Measurements from ENCODE around the gene ZNF789. TPM values are rescaled to one million over a fixed set of nuclear protein-coding genes. Genes with fewer than 3 reads are reported as not detected.

ZNF789 gene
- total RNA-seq, 1 experiment from 2014 or later, result 15.1 TPM

DNA sequence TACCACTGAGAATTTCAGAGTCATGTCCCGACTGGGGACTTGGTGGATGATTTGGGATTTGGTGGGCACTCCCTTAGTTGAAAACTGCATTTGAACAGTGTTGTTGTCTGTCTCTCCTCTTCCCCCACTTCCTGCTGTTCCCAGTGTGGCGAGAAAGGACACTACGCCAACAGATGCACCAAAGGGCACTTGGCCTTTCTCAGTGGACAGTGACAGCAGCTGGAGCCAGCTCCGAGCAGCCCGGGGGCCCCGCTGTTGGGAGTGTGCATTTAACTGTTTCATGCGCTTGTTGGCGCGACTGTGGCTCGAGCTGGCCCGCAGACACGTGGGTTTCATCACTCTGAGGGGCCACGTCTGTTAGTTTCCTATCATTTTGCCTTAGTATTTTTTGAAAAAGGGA, 16.4 kb upstream of the ZNF789 start:
- Histone ChIP-seq H4K8ac (replicated peaks; ENCODE audit: insufficient read length, low read depth, low read length) (no peak overlapping the region), H2BK12ac (ENCODE audit: insufficient read length, low read depth, low read length) (no peak overlapping the region), H2BK120ac (ENCODE audit: low read depth, low read length, poor library complexity, severe bottlenecking) (no peak overlapping the region), H3T11ph (ENCODE audit: low read length) (no peak overlapping the region), H2BK5ac (ENCODE audit: insufficient read length, low read length) (no peak overlapping the region), H3K56ac (ENCODE audit: insufficient read length, low read depth, low read length) (no peak overlapping the region), H4K91ac (ENCODE audit: insufficient read length, low read depth, low read length) (no peak overlapping the region), H2BK15ac (ENCODE audit: low read depth, low read length) (no peak overlapping the region), H3K79me2 (ENCODE audit: insufficient read depth, low read length) (no peaks in the 10 kb centered on the region; the same call in 1 of the 2 replicates), H3K4ac (ENCODE audit: low read depth, low read length) (no peak overlapping the region), H3K4me1 (ENCODE audit: insufficient read depth, low read length) (no peaks in the 10 kb centered on the region), H3K79me1 (ENCODE audit: insufficient read depth, low read depth, low read length, poor library complexity, severe bottlenecking) (peaks cover 5% of the 10 kb centered on the region), H3K14ac (ENCODE audit: insufficient read depth, low read length) (no peak overlapping the region), H3K4me2 (ENCODE audit: insufficient read depth, insufficient read length, low read length) (no peak overlapping the region), H3K23me2 (ENCODE audit: insufficient read length, low read depth, low read length, poor library complexity, severe bottlenecking) (no peaks in the 10 kb centered on the region), H3K27me3 (ENCODE audit: insufficient read depth, low read length) (no peaks in the 10 kb centered on the region), H3K27ac (ENCODE audit: insufficient read length, low read depth, low read length) (no peak overlapping the region), H3K9ac (ENCODE audit: extremely low read depth, insufficient read length, low read length) (no peak overlapping the region), H2AFZ (ENCODE audit: low read length) (no peak overlapping the region), H3K23ac (ENCODE audit: insufficient read length, low read depth, low read length) (no peak overlapping the region), H2AK5ac (ENCODE audit: insufficient read length, low read length) (no peak overlapping the region), H4K20me1 (ENCODE audit: control insufficient read depth, insufficient read depth, insufficient read length) (no peaks in the 10 kb centered on the region), H2BK20ac (ENCODE audit: low read depth, low read length, poor library complexity, severe bottlenecking) (no peak overlapping the region), H3K18ac (ENCODE audit: insufficient read length, low read depth, low read length) (no peak overlapping the region), H3K9me3 (ENCODE audit: control insufficient read depth, low read depth, low read length) (no peaks in the 10 kb centered on the region), H4K5ac (ENCODE audit: insufficient read length, low read depth, low read length) (no peak overlapping the region)
- Mint-ChIP-seq H3K4me1 (no peaks in the 10 kb centered on the region), H3K27me3 (ENCODE audit: low read depth) (no peaks in the 10 kb centered on the region; the same call in none of the 2 replicates), H3K27ac (peak overlapping the region in 1 of 3 experiments; percentile 47; a peak in 2 of 7 replicates), H3K9me3 (0 out of 5 replicates have a peak, but pooled peaks cover 0 to 3% of the 10 kb centered on the region in 2 experiments), H3K4me3 (no peak overlapping the region), H3K36me3 (ENCODE audit: insufficient read depth in 1 of 3, low read depth in 3 of 3) (peaks cover 43 to 93% (median 83%) of the 10 kb centered on the region in 3 experiments; a peak in 6 of 7 replicates)
- DNase-seq, result no peak
- WGBS (ENCODE audit: extremely low coverage, insufficient read length, low lambda C conversion rate), result no CpG with 5 or more reads among the region's 13 CpGs
- TF ChIP-seq, protein P1, sequence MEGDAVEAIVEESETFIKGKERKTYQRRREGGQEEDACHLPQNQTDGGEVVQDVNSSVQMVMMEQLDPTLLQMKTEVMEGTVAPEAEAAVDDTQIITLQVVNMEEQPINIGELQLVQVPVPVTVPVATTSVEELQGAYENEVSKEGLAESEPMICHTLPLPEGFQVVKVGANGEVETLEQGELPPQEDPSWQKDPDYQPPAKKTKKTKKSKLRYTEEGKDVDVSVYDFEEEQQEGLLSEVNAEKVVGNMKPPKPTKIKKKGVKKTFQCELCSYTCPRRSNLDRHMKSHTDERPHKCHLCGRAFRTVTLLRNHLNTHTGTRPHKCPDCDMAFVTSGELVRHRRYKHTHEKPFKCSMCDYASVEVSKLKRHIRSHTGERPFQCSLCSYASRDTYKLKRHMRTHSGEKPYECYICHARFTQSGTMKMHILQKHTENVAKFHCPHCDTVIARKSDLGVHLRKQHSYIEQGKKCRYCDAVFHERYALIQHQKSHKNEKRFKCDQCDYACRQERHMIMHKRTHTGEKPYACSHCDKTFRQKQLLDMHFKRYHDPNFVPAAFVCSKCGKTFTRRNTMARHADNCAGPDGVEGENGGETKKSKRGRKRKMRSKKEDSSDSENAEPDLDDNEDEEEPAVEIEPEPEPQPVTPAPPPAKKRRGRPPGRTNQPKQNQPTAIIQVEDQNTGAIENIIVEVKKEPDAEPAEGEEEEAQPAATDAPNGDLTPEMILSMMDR (conservative IDR thresholded peaks at IDR 0.05), result no peak

Data from H9 (cell line).